DOHH2 (cell line): ENCODE data around the gene SMG6.

Source experiments
- CTCF ChIP-seq: fragments of 200-600 bp; sonication (generic); IDR thresholded peaks from one replicate; pipeline ENCODE4 v1.5.1; 2014; ENCODE audit warnings: antibody characterized with exemption, mild to moderate bottlenecking, low read depth, low read length; ENCODE audit not compliant: poor library complexity, severe bottlenecking
- EZH2phosphoT487 ChIP-seq: fragments of 200-600 bp; sonication (generic); IDR thresholded peaks from 2 replicates; pipeline ENCODE4 v1.6.1; 2017; ENCODE audit warnings: borderline replicate concordance, mild to moderate bottlenecking, antibody characterized with exemption, low read length, moderate library complexity, mixed read lengths

- TF ChIP-seq CTCF (no peak), EZH2phosphoT487 (no peak)
These were observed 39.8 kb upstream of the SMG6 start for GRCh38 chr17:2343421-2343820.
